NCI-H1436 treated with DMSO at 0.1 percent for 48 hours (cell line): ENCODE measurements around the gene ANXA9.

Experiments used
- DNase-seq: peaks from one replicate; lab custom pipeline; 2025; lab: John Stamatoyannopoulos, UW

ANXA9 gene

DNA sequence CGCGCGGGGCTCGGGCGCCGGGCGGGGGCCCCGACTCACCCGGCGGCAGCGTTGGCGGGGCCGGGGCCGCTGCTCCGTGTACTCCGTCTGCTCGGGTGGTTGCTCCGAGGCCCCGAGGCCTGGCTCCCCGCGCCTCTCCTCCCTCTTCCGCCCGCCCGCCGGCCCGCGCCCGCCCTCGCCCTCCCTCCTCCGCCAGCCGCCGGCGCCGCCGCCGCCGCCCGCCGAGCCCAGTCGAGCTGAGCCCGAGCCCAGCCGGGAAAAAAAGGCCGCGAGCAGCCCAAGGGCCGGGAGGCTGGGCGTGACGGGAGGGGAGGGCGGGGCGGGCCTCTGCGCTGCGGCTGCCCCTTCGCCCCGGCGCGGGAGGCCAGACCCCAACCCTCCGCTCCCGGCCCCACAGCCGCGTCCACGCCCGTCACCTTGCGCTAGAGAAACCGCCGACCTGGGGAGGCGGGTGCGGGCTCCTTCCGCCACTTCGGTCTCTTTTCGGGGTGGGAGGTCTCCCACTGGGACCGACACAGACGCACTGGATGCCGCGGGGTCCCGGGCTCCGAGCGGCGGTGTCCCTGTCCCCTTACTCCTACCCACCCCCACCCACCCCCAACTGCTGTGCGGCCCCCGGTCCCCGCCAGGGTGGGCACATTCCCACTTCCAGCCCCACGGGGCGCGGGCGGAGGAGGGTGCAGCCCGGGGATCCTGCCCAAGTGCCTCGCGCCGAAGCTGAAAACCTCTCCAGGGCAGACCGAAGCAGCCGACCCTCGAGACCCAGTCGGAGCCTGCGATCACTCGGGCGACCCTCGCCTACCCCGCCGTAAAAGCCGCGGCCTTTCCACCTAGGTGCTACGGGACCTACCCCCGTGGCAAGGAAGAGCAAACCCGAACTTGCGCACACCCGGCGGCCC is 7.3 kb upstream of the ANXA9 start, which contains the start of gene CERS2:
TSS of gene CERS2 (minus strand) at position 256 of the 899 bp plus-strand sequence. CDS start 5,745 bp downstream, outside the sequence.
- no peak for DNase-seq

GRCh38 chr1:150976401-150976821 is 5.7 kb upstream of the ANXA9 start:
- DNase-seq, result no peak

- no peak for DNase-seq
These were observed 5.0 kb upstream of the ANXA9 start for GRCh38 chr1:150976879-150977694.

- DNase-seq, result no peak
These were observed 2.7 kb upstream of the ANXA9 start for GRCh38 chr1:150979092-150980056.

DNA sequence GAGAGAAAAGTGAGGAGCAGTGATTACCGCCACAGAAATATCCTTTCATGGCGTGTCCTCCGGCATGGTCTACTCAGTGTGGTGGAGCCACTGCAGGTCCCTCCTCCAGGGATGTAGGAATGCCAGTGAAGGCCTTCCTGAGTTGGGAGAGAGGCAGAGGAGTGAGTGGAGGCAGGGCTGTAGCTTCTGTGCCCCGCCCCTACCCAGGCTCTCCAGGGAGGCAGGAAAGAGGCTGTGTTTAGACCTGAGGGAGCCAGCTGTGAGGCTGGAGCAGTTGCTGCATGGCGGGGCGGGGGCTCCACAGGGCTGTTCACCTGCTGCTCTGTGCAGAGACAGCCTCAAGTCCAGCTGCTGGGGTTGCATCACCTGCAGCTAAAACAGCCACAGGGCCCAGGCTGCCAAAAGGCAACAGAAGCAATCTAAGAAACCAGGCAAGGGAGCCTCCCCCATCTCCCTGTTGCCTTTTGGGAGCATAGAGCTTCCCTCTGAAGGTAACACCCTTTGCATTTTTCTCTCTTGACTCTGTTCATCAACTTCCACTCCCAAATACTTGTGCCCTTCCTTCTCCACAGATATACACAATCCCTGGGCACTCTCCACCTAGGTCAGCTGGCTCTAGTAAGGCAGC is 801 bp upstream of the ANXA9 start:
- no peak for DNase-seq

DNA sequence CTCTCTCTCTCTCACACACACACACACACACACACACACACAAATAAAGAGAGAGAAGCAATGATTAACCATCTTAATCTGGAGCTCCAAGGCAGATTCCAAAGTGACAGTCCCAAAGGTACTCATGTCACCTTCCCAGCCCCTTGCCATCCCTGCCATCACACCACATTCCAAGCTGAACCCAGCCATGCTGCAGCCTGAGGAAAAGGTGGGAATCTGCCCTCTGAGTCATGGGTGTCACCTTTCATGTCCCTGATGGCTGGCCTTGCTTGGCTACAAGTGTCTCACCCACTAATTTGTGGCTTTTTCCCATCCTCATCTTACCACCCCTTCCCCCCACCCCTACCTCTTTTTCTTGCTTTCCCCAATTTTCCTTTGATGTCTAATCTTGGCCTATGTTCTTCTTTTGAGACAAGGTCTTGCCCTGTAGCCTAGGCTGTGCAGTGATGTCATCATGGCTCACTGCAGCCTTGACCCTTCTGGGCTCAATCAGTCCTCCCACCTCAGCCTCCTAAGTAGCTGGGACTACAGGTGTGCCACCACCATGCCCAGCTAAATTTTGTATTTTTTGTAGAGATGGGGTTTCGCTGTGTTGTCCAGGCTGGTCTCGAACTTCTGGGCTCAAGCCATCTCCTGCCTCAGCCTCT is 3.2 kb downstream of the ANXA9 start:
- no peak for DNase-seq

- no peak for DNase-seq
These were observed 5.8 kb downstream of the ANXA9 start for GRCh38 chr1:150987924-150988323.

GRCh38 chr1:150992626-150993025 is 10.5 kb downstream of the ANXA9 start:
- DNase-seq, result no peak

DNA sequence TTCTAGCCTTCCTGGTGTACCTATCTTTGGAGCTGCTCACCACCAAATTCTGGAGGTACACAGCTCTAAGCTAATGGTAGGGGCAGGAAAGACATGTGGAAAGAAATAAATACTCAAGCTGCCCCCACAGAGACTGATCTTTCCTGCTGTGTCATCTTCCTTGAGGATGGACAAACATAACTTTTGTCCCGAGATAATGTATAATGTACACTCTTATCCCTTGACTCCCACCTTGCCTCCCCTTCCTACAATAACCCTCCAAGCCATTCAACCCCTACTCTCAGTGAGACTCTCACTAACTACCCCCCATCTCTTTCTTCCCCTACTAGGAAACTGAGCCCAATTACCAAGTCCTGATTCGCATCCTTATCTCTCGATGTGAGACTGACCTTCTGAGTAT is 12.2 kb downstream of the ANXA9 start:
- DNase-seq, result no peak

- no peak for DNase-seq
These were observed 13.4 kb downstream of the ANXA9 start for GRCh38 chr1:150995460-150995859.

DNA sequence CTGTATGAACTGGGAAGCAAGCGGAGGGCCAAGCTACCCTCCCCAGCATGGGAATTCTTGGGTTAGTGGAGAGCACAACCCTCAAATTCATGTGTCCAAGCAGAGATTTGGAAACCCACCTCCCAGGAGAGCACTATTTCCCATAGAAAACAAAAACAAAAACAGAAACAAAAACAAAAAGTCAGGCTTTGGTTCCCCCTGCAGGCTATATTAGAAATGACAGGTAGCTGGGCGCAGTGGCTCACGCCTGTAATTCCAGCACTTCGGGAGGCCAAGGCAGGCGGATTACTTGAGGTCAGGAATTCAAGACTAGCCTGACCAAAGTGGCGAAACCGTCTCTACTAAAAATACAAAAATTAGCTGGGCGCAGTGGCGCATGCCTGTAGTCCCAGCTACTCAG is 13.8 kb downstream of the ANXA9 start:
- no peak for DNase-seq

DNA sequence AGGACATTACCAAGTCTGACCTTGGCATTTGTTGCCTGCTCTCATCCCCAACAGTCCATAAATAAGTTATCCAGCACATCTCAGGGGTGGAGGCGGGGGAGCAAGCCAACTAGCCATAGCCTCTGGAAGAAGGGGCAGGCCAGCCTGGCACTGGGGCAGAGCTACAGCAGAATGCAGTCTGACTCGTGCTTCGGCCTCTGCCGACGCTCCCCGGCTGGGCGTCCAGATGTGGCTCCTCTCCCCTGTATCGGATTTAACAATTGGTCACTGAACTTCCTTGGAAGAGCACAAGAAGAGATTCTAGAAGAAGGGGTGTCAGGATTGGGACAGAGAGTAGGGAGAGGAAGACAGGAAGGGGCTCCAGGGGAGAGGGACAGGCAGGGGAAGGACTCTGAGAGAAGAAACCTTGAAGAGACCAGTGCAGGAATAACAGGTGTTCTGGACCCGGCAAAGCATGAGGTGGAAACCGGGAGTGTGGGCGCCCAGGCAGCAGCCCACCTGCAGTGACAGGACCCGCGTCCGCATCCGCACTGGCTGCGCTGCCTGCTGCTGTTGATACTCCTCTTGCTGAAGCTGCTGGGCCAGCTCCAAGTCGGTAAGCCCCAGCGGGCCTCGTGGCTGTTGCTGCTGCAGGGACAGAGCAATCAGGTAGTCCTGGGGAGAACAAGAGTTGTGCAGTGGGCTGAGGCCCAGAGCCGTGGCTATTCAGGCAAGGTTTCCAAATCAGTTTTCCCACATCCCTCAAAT is 15.2 kb downstream of the ANXA9 start:
- DNase-seq, result no peak

DNA sequence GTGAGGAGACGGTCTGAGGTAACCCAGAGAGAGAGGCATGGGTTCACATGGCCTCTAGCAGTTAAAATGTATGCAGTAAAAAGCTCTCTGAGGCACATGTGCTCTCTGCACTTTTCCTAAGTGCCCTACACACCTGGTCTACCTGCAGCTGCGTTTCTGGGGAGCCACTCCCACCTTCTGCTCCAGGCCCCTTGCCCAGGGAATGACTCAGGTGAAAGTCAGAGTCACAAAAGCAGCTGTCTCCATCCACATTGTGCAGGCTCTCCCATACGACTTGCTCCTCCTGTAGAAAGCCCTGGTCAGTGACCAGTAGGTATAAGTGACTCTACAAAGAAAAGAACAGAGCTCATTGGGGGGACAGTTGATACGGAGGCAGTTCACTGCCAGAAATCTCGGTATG is 15.9 kb downstream of the ANXA9 start:
- no peak for DNase-seq

GRCh38 chr1:150999051-150999674 is 17.1 kb downstream of the ANXA9 start:
- no peak for DNase-seq

DNA sequence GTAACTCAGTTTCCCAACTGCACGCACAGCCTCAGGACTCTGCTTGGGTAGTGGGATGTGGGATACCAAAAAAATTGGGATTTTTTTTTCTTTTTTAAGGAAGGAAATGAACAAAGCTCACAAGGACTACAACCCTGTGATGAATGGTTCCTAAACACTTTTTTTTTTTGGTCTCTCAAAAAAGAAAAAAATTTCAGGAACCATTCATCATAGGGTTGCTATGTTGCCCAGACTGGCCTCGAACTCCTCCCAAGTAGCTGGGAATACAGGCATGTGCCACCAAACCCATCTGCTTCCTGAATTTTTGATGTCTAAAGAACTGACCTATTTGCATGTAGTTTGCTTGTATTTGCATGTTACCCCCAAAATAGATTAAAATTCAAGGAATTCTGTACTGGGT is 17.8 kb downstream of the ANXA9 start:
- no peak for DNase-seq

DNA sequence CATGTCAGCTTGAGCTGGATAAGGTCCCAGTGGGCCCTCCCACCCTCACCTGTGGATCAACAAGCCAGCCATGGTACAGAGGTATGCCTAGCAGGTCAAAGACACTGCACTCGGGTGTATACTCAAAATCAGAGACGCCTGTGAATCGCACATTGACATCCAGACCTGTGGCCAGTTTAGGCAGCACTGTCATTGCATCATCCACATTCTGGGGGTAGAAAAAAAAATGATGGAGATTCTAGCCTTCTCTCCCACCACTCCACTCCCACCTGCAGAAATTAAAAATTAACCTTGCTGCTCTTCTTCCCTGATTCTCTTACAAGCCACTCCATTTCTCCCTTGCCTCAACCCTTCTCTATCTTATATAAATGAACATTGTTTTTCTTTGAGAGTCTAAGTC is 18.3 kb downstream of the ANXA9 start:
- DNase-seq, result no peak

GRCh38 chr1:151001602-151002001 is 19.5 kb downstream of the ANXA9 start:
- no peak for DNase-seq

GRCh38 chr1:151002051-151002450 is 20.0 kb downstream of the ANXA9 start:
- DNase-seq, result no peak

DNA sequence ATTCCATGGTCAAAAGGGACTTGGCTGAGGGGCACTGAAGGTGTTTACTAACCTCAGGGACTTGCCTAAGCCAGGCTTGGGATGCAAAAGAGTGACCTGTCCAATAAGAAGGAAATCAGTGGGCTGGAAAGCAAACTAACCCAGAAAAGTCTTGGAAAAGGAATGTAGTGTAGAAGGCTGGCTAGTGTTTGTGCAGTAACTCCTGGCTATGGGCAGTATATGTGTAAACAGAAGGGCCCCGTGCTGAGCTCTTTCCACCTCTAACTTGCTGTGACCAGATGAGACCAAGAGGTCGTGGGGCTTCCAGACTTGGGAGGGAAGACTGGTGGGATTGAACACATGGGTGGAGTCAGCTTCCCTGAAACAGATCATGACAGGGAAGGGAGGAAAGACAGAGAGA is 20.5 kb downstream of the ANXA9 start:
- no peak for DNase-seq

DNA sequence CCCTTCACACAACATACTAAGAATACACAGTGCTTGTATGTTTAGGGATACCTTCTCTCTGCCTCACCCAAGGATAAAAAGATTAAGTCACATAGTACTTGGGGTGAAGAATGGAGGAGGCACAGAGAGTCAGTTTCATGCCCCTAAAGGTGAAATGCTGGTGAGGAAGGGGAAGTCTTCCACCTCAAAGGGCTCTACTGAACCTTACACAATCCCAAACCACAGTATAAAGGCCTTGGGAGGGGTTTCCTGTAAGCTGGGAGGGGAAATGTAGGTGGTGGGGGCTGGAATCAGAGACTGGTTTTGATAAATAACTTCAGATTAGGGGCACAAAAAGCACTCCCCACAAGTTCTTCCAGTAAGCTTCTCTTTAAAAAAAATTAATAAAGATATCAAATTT is 21.1 kb downstream of the ANXA9 start:
- DNase-seq, result no peak
